GM20000 (cell line): ENCODE data around the gene TEAD4.

Experiments
- DNase-seq: peaks from one replicate; pipeline ENCODE4 v3.0.0; 2012; ENCODE audit warnings: low spot score
- CTCF ChIP-seq: IDR thresholded peaks from 2 replicates; pipeline ENCODE4 v1.5.1; 2012; ENCODE audit warnings: mild to moderate bottlenecking, control low read depth; ENCODE audit errors: extremely low read depth, missing control alignments

The TEAD4 gene

GRCh38 chr12:3040663-3041544, 81.7 kb downstream of the TEAD4 start:
- no peak for DNase-seq
- TF ChIP-seq CTCF = no peak

GRCh38 chr12:3041558-3042164, 82.5 kb downstream of the TEAD4 start:
- DNase-seq = peak; percentile 85
- TF ChIP-seq CTCF = peak; percentile 60

DNA sequence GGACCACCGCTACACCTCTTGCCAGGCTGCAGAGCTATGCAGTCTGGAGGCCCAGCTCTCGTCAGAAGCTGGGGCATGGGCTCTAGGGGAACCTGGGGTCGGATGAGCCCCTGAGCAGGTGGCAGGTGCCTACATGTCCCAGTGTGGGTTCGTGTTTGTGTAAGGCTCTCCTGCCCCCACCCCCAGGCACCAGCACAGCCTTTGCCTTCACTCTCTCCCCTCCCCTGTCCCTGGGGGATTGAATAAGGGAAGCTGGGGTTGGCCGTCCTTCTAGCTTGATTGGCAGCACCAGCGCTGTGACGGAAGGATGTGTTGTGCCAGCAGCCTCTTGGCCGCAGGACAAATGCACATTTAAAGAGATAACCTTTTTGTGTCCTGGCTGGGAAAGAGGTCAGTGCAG, 83.2 kb downstream of the TEAD4 start:
- TF ChIP-seq CTCF = no peak
- no peak for DNase-seq

- no peak for DNase-seq
These were observed 83.6 kb downstream of the TEAD4 start for GRCh38 chr12:3042826-3043225.

GRCh38 chr12:3043406-3043805, 84.2 kb downstream of the TEAD4 start:
- no peak for TF ChIP-seq CTCF

More at GRCh38 chr12:3042826-3043225, 83.6 kb downstream of the TEAD4 start:
- no peak for TF ChIP-seq CTCF

GRCh38 chr12:3044141-3044630, 85.0 kb downstream of the TEAD4 start:
- no peak for DNase-seq
- no peak for TF ChIP-seq CTCF

More at GRCh38 chr12:3043406-3043805, 84.2 kb downstream of the TEAD4 start:
- no peak for DNase-seq

DNA sequence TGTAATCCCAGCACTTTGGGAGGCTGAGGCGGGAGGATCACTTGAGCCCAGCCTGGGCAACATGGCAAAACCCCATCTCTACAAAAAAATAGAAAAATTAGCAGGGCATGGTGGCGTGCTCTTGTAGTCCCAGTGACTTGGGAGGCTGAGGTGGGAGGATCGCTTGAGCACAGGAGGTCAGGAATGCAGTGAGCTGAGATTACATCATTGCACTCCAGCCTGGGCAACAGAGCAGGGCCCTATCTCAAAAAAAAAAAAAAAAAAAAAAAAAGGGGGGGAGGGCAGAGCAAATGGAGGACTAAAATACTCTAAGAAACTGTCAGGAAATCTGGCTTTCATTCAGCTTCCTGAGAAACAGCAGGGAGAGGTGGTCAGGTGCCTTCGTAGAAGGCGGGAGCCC, 86.3 kb downstream of the TEAD4 start:
- no peak for DNase-seq
- no peak for TF ChIP-seq CTCF
